ENCODE measurements around the gene SLC44A3. TPM values are rescaled to one million over a fixed set of nuclear protein-coding genes. Genes with fewer than 3 reads are reported as not detected.

SLC44A3 gene
- polyA plus RNA-seq, 1 donor from 2014 or later, result not detected

GRCh38 chr1:94772845-94773244 is 47.3 kb upstream of the SLC44A3 start:
- H3K27ac ChIP-seq (ENCODE audit: low read length), result no peak overlapping the region

GRCh38 chr1:94773296-94773809 is 46.8 kb upstream of the SLC44A3 start:
- Histone ChIP-seq H4K20me1 (ENCODE audit: insufficient read depth) (no peaks in the 10 kb centered on the region), H3K4me3 (ENCODE audit: low read length) (no peak overlapping the region), H3K9me3 (ENCODE audit: low read length) (peaks cover 5% of the 10 kb centered on the region), H3K36me3 (ENCODE audit: insufficient read depth, low read length) (no peaks in the 10 kb centered on the region), H3F3A (ENCODE audit: insufficient read depth, low read length, poor library complexity, severe bottlenecking) (no peaks in the 10 kb centered on the region), H3K79me2 (replicated peaks; ENCODE audit: insufficient read depth, low read length) (no peaks in the 10 kb centered on the region), H3K9ac (ENCODE audit: low read length) (no peak overlapping the region), H3K4me2 (ENCODE audit: low read length) (no peak overlapping the region), H3K9me2 (ENCODE audit: insufficient read depth, low read length) (no peaks in the 10 kb centered on the region), H3K27ac (ENCODE audit: low read length) (no peak overlapping the region), H3K27me3 (ENCODE audit: insufficient read depth, low read depth, low read length) (no peaks in the 10 kb centered on the region), H2AFZ (ENCODE audit: low read depth, low read length) (no peak overlapping the region)
- no peak for TF ChIP-seq RAD21 (conservative IDR thresholded peaks at IDR 0.05)
- TF ChIP-seq, protein P1, sequence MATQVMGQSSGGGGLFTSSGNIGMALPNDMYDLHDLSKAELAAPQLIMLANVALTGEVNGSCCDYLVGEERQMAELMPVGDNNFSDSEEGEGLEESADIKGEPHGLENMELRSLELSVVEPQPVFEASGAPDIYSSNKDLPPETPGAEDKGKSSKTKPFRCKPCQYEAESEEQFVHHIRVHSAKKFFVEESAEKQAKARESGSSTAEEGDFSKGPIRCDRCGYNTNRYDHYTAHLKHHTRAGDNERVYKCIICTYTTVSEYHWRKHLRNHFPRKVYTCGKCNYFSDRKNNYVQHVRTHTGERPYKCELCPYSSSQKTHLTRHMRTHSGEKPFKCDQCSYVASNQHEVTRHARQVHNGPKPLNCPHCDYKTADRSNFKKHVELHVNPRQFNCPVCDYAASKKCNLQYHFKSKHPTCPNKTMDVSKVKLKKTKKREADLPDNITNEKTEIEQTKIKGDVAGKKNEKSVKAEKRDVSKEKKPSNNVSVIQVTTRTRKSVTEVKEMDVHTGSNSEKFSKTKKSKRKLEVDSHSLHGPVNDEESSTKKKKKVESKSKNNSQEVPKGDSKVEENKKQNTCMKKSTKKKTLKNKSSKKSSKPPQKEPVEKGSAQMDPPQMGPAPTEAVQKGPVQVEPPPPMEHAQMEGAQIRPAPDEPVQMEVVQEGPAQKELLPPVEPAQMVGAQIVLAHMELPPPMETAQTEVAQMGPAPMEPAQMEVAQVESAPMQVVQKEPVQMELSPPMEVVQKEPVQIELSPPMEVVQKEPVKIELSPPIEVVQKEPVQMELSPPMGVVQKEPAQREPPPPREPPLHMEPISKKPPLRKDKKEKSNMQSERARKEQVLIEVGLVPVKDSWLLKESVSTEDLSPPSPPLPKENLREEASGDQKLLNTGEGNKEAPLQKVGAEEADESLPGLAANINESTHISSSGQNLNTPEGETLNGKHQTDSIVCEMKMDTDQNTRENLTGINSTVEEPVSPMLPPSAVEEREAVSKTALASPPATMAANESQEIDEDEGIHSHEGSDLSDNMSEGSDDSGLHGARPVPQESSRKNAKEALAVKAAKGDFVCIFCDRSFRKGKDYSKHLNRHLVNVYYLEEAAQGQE (IDR thresholded peaks at IDR 0.05; ENCODE audit: borderline replicate concordance), result no peak
- no peak for TF ChIP-seq MXI1 (conservative IDR thresholded peaks at IDR 0.05; ENCODE audit: poor library complexity, severe bottlenecking)
- no peak for TF ChIP-seq EZH2 (IDR thresholded peaks at IDR 0.05; ENCODE audit: borderline replicate concordance, insufficient read depth, low read length, poor library complexity, severe bottlenecking)
- no peak for TF ChIP-seq POLR2AphosphoS5 (IDR thresholded peaks at IDR 0.05)
- TF ChIP-seq EP300 (conservative IDR thresholded peaks at IDR 0.05; ENCODE audit: poor library complexity, severe bottlenecking), result no peak
- TF ChIP-seq, protein P2, sequence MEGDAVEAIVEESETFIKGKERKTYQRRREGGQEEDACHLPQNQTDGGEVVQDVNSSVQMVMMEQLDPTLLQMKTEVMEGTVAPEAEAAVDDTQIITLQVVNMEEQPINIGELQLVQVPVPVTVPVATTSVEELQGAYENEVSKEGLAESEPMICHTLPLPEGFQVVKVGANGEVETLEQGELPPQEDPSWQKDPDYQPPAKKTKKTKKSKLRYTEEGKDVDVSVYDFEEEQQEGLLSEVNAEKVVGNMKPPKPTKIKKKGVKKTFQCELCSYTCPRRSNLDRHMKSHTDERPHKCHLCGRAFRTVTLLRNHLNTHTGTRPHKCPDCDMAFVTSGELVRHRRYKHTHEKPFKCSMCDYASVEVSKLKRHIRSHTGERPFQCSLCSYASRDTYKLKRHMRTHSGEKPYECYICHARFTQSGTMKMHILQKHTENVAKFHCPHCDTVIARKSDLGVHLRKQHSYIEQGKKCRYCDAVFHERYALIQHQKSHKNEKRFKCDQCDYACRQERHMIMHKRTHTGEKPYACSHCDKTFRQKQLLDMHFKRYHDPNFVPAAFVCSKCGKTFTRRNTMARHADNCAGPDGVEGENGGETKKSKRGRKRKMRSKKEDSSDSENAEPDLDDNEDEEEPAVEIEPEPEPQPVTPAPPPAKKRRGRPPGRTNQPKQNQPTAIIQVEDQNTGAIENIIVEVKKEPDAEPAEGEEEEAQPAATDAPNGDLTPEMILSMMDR (IDR thresholded peaks at IDR 0.05; ENCODE audit: poor library complexity, severe bottlenecking), result no peak
- no peak for TF ChIP-seq TAF1 (IDR thresholded peaks at IDR 0.05; ENCODE audit: low read depth)
- no peak for TF ChIP-seq SMC3 (conservative IDR thresholded peaks at IDR 0.05; ENCODE audit: poor library complexity)

More at GRCh38 chr1:94772845-94773244, 47.3 kb upstream of the SLC44A3 start:
- Histone ChIP-seq H3K79me2 (replicated peaks; ENCODE audit: insufficient read depth, low read length) (no peaks in the 10 kb centered on the region), H2AFZ (ENCODE audit: low read depth, low read length) (no peak overlapping the region), H3K4me3 (ENCODE audit: low read length) (no peak overlapping the region), H3K36me3 (ENCODE audit: insufficient read depth, low read length) (no peaks in the 10 kb centered on the region), H3F3A (ENCODE audit: insufficient read depth, low read length, poor library complexity, severe bottlenecking) (no peaks in the 10 kb centered on the region), H3K4me2 (ENCODE audit: low read length) (no peak overlapping the region), H3K9me2 (ENCODE audit: insufficient read depth, low read length) (no peaks in the 10 kb centered on the region), H3K27me3 (ENCODE audit: insufficient read depth, low read depth, low read length) (no peaks in the 10 kb centered on the region), H3K9ac (ENCODE audit: low read length) (no peak overlapping the region), H4K20me1 (ENCODE audit: insufficient read depth) (no peaks in the 10 kb centered on the region), H3K9me3 (ENCODE audit: low read length) (peaks cover 5% of the 10 kb centered on the region)
- TF ChIP-seq, protein P1 (IDR thresholded peaks at IDR 0.05; ENCODE audit: borderline replicate concordance), result no peak
- TF ChIP-seq POLR2AphosphoS5 (IDR thresholded peaks at IDR 0.05) (no peak), RAD21 (conservative IDR thresholded peaks at IDR 0.05) (no peak), EZH2 (IDR thresholded peaks at IDR 0.05; ENCODE audit: borderline replicate concordance, insufficient read depth, low read length, poor library complexity, severe bottlenecking) (no peak), EP300 (conservative IDR thresholded peaks at IDR 0.05; ENCODE audit: poor library complexity, severe bottlenecking) (no peak), MXI1 (conservative IDR thresholded peaks at IDR 0.05; ENCODE audit: poor library complexity, severe bottlenecking) (no peak), TAF1 (IDR thresholded peaks at IDR 0.05; ENCODE audit: low read depth) (no peak), SMC3 (conservative IDR thresholded peaks at IDR 0.05; ENCODE audit: poor library complexity) (no peak)
- TF ChIP-seq, protein P2 (IDR thresholded peaks at IDR 0.05; ENCODE audit: poor library complexity, severe bottlenecking), result no peak
